ENCODE results near the gene TUT1.
"Not testable (repeated sequence)": the region's sequence is repeated elsewhere in the genome, so short reads cannot be mapped to it uniquely, and the experiment has no call there.

TUT1 gene

GRCh38 chr11:62555464-62556107, 35.7 kb downstream of the TUT1 start:
- DNase-seq = peak; percentile 37 to 80

- no peak for DNase-seq
Measured at GRCh38 chr11:62554387-62555167, 36.7 kb downstream of the TUT1 start.

GRCh38 chr11:62553839-62554361, 37.4 kb downstream of the TUT1 start:
- DNase-seq = no peak

- DNase-seq = peak; percentile 69 to 86
Measured at GRCh38 chr11:62553080-62553838, 38.1 kb downstream of the TUT1 start.

GRCh38 chr11:62552485-62553079, 38.7 kb downstream of the TUT1 start:
- no peak for DNase-seq

GRCh38 chr11:62550478-62550877, 40.8 kb downstream of the TUT1 start:
- not testable (repeated sequence) for DNase-seq

- no peak for DNase-seq
Measured at GRCh38 chr11:62548545-62549335, 42.6 kb downstream of the TUT1 start.

GRCh38 chr11:62547691-62548281, 43.5 kb downstream of the TUT1 start:
- no peak for DNase-seq

- DNase-seq = peak in 1 of 2 donors; percentile 73
Measured at GRCh38 chr11:62546929-62547625, 44.2 kb downstream of the TUT1 start.

- peak; percentile 39 to 73 for DNase-seq
Measured at GRCh38 chr11:62546244-62546928, 44.9 kb downstream of the TUT1 start, which contains the start of gene AHNAK. TSS of gene AHNAK (minus strand) at chr11:62546806. CDS start at chr11:62536098, 10,708 bp downstream.

GRCh38 chr11:62545437-62546243, 45.7 kb downstream of the TUT1 start:
- DNase-seq = peak; percentile 76 to 87

- peak in 1 of 2 donors; percentile 35 for DNase-seq
Measured at GRCh38 chr11:62544581-62545436, 46.5 kb downstream of the TUT1 start.

GRCh38 chr11:62543680-62544444, 47.5 kb downstream of the TUT1 start:
- DNase-seq = no peak

GRCh38 chr11:62542750-62543567, 48.4 kb downstream of the TUT1 start:
- DNase-seq = peak; percentile 61 to 72

- DNase-seq = no peak
Measured at GRCh38 chr11:62542111-62542745, 49.1 kb downstream of the TUT1 start.

All from bone marrow (tissue), 2 donors.